HG02623 (cell line): ENCODE measurements around the gene RAI14.
"Not testable (repeated sequence)": the region's sequence is repeated elsewhere in the genome, so short reads cannot be mapped to it uniquely, and the experiment has no call there.

Experiments used
- ATAC-seq: cut with Tn5 transposase; IDR thresholded peaks from one replicate; pipeline ENCODE4 v1.9.1; 2021; ENCODE audit warnings: moderate library complexity; ENCODE audit not compliant: unreplicated experiment

The RAI14 gene

GRCh38 chr5:34806532-34806931 lies 150.4 kb downstream of the RAI14 start:
- no peak for ATAC-seq

- ATAC-seq = no peak
Observed at GRCh38 chr5:34811706-34812105, 155.6 kb downstream of the RAI14 start.

GRCh38 chr5:34813509-34813908 lies 157.4 kb downstream of the RAI14 start:
- no peak for ATAC-seq

- no peak for ATAC-seq
Observed at GRCh38 chr5:34817558-34818351, 161.6 kb downstream of the RAI14 start.

- no peak for ATAC-seq
Observed at GRCh38 chr5:34818717-34819116, 162.6 kb downstream of the RAI14 start.

- no peak for ATAC-seq
Observed at GRCh38 chr5:34820593-34820992, 164.5 kb downstream of the RAI14 start.

- ATAC-seq = no peak
Observed at GRCh38 chr5:34822956-34823715, 167.0 kb downstream of the RAI14 start.

- no peak for ATAC-seq
Observed at GRCh38 chr5:34826347-34826746, 170.2 kb downstream of the RAI14 start.

GRCh38 chr5:34827588-34828506 lies 171.7 kb downstream of the RAI14 start:
- ATAC-seq = no peak

GRCh38 chr5:34830827-34831226 lies 174.7 kb downstream of the RAI14 start:
- not testable (repeated sequence) for ATAC-seq

- ATAC-seq = no peak
Observed at GRCh38 chr5:34831303-34831702, 175.2 kb downstream of the RAI14 start.

GRCh38 chr5:34832568-34832967 lies 176.4 kb downstream of the RAI14 start:
- ATAC-seq = no peak

GRCh38 chr5:34833090-34833489 lies 177.0 kb downstream of the RAI14 start:
- no peak for ATAC-seq

GRCh38 chr5:34833976-34834793 lies 178.1 kb downstream of the RAI14 start:
- ATAC-seq = no peak

- no peak for ATAC-seq
Observed at GRCh38 chr5:34834794-34835089, 178.6 kb downstream of the RAI14 start.

- no peak for ATAC-seq
Observed at GRCh38 chr5:34835664-34836063, 179.5 kb downstream of the RAI14 start.

GRCh38 chr5:34838785-34839714 lies 182.9 kb downstream of the RAI14 start, which contains the start of gene TTC23L:
TSS of gene TTC23L (plus strand) at chr5:34839164. CDS start at chr5:34840672, 1,508 bp downstream.
- ATAC-seq = peak; percentile 97

GRCh38 chr5:34841816-34842215 lies 185.7 kb downstream of the RAI14 start:
- ATAC-seq = no peak

GRCh38 chr5:34842554-34842953 lies 186.4 kb downstream of the RAI14 start:
- ATAC-seq = no peak
